Stimulated activated CD4-positive, alpha-beta T cell treated with anti-CD3 and anti-CD28 coated beads, TNF-alpha, amount 100 ng/mL, for 48 hours (primary cell): ENCODE measurements around the gene KRTAP9-2.
"Not testable (repeated sequence)": the region's sequence is repeated elsewhere in the genome, so short reads cannot be mapped to it uniquely, and the experiment has no call there.

Experiments used
- DNase-seq, 3 donors: peaks; one replicate each; pipeline ENCODE4 v3.0.0-alpha.2; 2020; ENCODE audit warnings: low read depth in 3 of 3

KRTAP9-2 gene

DNA sequence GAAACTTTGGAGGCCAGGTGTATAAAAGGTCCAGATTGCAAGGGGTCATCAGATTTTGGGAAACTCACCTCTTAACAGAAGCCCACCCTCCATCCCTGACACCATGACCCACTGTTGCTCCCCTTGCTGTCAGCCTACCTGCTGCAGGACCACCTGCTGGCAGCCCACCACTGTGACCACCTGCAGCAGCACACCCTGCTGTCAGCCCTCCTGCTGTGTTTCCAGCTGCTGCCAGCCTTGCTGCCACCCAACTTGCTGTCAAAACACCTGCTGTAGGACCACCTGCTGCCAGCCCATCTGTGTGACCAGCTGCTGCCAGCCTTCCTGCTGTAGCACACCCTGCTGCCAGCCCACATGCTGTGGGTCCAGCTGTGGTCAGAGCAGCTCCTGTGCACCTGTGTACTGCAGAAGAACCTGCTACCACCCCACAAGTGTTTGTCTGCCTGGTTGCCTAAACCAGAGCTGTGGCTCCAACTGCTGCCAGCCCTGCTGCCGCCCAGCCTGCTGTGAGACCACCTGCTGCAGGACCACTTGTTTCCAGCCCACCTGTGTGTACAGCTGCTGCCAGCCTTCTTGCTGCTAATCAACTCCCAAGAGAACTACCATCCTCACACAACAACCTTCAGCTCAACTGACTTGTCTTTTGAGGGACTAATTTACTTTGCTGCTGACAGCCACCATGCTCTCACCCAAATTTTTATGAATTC, 6.1 kb downstream of the KRTAP9-2 start, which contains the start of gene KRTAP9-3:
TSS of gene KRTAP9-3 (plus strand) at position 51 of the 707 bp plus-strand sequence. CDS start at position 104, 53 bp downstream.
- not testable (repeated sequence) for DNase-seq

GRCh38 chr17:41237116-41237515, 10.7 kb downstream of the KRTAP9-2 start:
- not testable (repeated sequence) for DNase-seq

DNA sequence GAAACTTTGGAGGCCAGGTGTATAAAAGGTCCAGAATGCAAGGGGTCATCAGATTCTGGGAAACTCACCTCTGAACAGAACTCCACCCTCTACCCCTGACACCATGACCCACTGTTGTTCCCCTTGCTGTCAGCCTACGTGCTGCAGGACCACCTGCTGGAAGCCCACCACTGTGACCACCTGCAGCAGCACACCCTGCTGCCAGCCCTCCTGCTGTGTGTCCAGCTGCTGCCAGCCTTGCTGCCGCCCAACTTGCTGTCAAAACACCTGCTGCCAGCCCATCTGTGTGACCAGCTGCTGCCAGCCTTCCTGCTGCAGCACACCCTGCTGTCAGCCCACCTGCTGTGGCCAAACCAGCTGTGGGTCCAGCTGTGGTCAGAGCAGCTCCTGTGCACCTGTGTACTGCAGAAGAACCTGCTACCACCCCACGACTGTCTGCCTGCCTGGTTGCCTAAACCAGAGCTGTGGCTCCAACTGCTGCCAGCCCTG, 11.5 kb downstream of the KRTAP9-2 start, which contains the start of gene KRTAP9-8:
TSS of gene KRTAP9-8 (plus strand) at position 51 of the 489 bp plus-strand sequence. CDS start at position 104, 53 bp downstream.
- DNase-seq, result not testable (repeated sequence)

DNA sequence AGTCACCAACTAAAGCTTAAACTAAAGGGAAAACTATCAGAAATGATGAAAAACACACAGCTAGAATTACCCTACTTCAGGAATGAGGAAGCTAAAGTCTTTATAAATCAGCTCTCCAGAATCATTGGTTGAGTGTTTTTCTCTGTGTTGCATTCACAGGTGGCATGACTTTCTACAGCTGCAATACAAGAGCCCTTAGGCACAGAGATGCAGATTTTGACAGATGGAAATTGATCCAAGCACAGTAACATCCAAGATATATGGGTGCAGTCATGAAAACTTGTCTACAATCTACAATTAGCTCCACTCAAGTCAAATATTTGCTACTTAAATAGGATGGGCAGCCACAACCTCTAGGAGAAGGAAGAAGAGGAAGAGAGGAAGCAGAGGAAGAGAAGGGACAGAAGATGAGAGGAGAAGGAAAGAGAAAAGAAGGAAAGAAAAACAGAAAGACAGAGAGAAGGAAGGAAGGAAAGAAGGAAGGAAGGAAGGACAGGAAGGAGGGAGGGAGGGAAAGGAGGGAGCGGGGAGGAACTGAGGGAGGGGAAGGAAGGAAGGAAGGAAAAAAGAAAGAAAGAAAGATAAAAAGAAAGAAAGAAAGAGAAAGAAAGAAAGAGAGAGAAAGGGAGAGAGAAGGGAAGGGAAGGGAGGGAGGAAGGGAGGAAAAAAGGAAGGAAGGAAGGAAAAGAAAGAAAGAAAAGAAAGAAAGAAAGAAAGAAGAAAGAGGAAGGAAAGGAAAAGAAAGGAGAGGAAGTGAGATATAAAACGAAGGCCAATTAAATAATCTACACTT, 20.7 kb downstream of the KRTAP9-2 start:
- not testable (repeated sequence) for DNase-seq

- not testable (repeated sequence) for DNase-seq
These were observed 23.3 kb downstream of the KRTAP9-2 start, which contains the start of gene KRTAP9-4 for GRCh38 chr17:41249637-41250240. Gene KRTAP9-4 (plus strand): TSS chr17:41249687. CDS start chr17:41249721, 34 bp downstream.

- no peak for DNase-seq
These were observed 24.8 kb downstream of the KRTAP9-2 start for GRCh38 chr17:41251261-41251660.

DNA sequence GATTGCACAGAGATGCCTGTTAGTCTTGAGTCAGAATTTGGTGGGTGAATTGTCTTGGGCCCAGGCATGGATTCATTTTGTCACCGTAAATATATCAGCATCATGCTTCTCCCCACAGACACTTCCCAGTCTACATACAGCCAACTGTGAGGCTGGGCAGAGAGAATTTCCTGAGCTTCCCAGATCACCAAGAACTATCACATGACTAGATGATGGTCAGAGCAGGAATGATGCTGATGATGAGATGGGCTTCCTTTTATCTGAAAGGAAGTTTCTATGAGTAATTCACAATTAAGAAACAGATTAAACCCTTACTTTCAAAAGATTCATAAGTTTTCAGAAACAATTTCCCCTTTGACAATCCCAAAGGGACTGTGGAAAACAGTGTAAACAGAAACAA, 28.4 kb downstream of the KRTAP9-2 start:
- no peak for DNase-seq

- not testable (repeated sequence) for DNase-seq
These were observed 29.2 kb downstream of the KRTAP9-2 start, which contains the start of gene KRTAP9-9 for GRCh38 chr17:41255381-41256290. Gene KRTAP9-9 (plus strand): TSS chr17:41255384.

GRCh38 chr17:41256291-41256685, 29.8 kb downstream of the KRTAP9-2 start:
- DNase-seq, result no peak

GRCh38 chr17:41258406-41258805, 32.0 kb downstream of the KRTAP9-2 start:
- DNase-seq, result no peak

DNA sequence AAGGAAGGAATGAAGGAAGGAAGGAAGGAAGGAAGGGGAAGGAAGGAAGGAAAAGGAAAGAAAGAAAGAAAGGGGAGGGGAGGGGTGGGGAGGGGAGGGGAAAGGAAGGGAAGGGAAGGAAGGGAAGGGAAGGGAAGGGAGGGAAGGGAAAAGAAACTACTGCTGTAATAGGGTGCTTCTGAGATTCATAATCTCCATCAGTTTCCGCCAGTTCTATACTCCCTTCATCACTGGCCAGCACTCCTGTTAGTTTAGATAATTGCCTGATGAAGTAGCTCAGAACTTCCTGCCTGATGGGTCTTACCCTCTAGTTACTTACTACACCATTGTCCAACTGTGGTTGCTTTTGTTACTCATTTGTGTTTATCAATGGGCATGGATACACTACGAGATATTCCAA, 36.8 kb downstream of the KRTAP9-2 start:
- no peak for DNase-seq

- no peak for DNase-seq
These were observed 38.2 kb downstream of the KRTAP9-2 start for GRCh38 chr17:41264599-41264998.

DNA sequence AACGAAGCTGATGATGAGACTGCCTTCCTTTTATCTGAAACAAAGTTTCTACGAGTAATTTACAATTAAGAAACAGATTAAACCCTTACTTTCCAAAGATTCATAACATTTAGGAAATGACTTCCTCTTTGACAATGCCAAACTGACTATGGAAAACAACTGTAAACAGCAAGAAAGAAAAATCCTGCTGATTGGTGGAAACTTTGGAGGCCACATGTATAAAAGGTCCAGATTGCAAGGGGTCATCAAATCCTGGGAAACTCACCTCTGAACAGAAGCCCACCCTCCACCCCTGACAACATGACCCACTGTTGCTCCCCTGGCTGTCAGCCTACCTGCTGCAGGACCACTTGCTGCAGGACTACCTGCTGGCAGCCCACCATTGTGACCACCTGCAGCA, 38.6 kb downstream of the KRTAP9-2 start, which contains the start of gene KRTAP9-6:
TSS of gene KRTAP9-6 (plus strand) at position 301 of the 400 bp plus-strand sequence. CDS start at position 301, 0 bp downstream.
- DNase-seq, result no peak

DNA sequence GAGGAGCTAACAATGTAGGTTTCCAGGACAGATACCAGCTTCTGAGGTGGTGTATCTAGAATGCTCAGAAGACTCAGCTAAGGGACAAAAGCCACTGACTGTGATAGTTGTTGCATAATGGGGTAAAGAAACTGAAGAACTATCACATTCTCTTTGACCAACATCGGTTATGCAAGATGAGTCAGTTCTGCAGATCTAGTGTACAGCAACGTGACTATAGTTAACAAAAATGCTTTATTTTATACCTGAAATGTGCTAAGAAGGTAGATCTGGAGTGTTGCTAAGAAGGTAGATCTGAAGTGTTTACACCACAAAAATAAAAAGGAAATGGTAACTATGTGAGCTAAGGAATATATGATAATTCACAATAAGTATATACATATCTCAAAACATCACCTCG, 41.3 kb downstream of the KRTAP9-2 start:
- no peak for DNase-seq

DNA sequence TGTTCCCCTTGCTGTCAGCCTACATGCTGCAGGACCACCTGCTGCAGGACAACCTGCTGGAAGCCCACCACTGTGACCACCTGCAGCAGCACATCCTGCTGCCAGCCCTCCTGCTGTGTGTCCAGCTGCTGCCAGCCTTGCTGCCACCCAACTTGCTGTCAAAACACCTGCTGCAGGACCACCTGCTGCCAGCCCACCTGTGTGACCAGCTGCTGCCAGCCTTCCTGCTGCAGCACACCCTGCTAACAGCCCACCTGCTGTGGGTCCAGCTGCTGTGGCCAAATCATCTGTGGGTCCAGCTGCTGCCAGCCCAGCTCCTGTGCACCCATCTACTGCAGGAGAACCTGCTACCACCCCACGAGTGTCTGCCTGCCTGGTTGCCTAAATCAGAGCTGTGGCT, 44.9 kb downstream of the KRTAP9-2 start:
- not testable (repeated sequence) for DNase-seq

DNA sequence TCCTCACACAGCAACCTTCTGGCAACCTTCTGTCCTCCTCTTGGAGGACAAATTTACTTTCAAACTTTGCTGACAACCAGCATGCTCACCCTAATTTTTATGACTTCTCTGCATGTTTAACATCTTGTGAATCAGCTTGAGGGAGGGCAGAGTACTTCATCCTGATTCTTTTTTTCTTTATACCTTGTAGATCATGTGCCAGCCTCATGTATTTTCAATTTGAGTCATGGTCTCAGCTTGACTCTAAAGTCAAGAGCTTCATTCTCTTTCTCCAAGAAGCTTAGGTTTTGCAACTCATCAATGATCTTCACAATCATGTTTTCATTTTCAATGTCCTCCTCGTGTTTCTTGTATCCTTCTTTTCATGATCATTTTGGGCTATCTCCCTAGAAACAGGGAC, 45.4 kb downstream of the KRTAP9-2 start:
- DNase-seq, result no peak

GRCh38 chr17:41275648-41276190, 49.3 kb downstream of the KRTAP9-2 start, which contains the start of gene KRTAP9-7:
Gene KRTAP9-7 (plus strand): TSS chr17:41275698. CDS start chr17:41275698, 0 bp downstream.
- DNase-seq, result not testable (repeated sequence)
